IPS-18c (cell line): ENCODE measurements around the gene OR10V1.

Experiments used
- H3K4me3 ChIP-seq: 2 replicates; pipeline ENCODE4 v1.7.0; 2013; ENCODE audit warnings: low read depth, mild to moderate bottlenecking, low read length, moderate library complexity; ENCODE audit not compliant: insufficient read depth
- H3K9me3 ChIP-seq: one replicate; pipeline ENCODE4 v1.6.1; 2013; ENCODE audit warnings: mild to moderate bottlenecking, low read length, moderate library complexity; ENCODE audit not compliant: control insufficient read depth, insufficient read depth

The OR10V1 gene

GRCh38 chr11:59713745-59714144, at the start of gene OR10V1:
OR10V1 (minus strand) TSS chr11:59713845; CDS start chr11:59713845, 0 bp downstream.
- Histone ChIP-seq H3K9me3 (no peaks in the 10 kb centered on the region), H3K4me3 (no peak within 1 kb of the TSS)

- no peaks in the 10 kb centered on the region for H3K9me3 ChIP-seq
- no peak overlapping the region for H3K4me3 ChIP-seq
Measured at GRCh38 chr11:59761993-59762392, 48.3 kb upstream of the OR10V1 start.

GRCh38 chr11:59760771-59761170, 47.1 kb upstream of the OR10V1 start:
- Histone ChIP-seq H3K9me3 (no peaks in the 10 kb centered on the region), H3K4me3 (no peak overlapping the region)

GRCh38 chr11:59759900-59760299, 46.3 kb upstream of the OR10V1 start:
- H3K9me3 ChIP-seq = no peaks in the 10 kb centered on the region
- H3K4me3 ChIP-seq = no peak overlapping the region

- Histone ChIP-seq H3K9me3 (no peaks in the 10 kb centered on the region), H3K4me3 (no peak overlapping the region)
Measured at GRCh38 chr11:59758401-59759037, 44.9 kb upstream of the OR10V1 start.

- H3K4me3 ChIP-seq = no peak overlapping the region
- no peaks in the 10 kb centered on the region for H3K9me3 ChIP-seq
Measured at GRCh38 chr11:59756845-59757244, 43.2 kb upstream of the OR10V1 start.

GRCh38 chr11:59756558-59756840, 42.9 kb upstream of the OR10V1 start:
- Histone ChIP-seq H3K4me3 (peak overlapping the region; percentile 87; the same call in 1 of the 2 replicates), H3K9me3 (no peaks in the 10 kb centered on the region)

GRCh38 chr11:59755701-59756557, 42.3 kb upstream of the OR10V1 start:
- peak overlapping the region; percentile 87 for H3K4me3 ChIP-seq
- H3K9me3 ChIP-seq = no peaks in the 10 kb centered on the region

- H3K9me3 ChIP-seq = no peaks in the 10 kb centered on the region
- H3K4me3 ChIP-seq = peak within 1 kb of the TSS; percentile 87
Measured at GRCh38 chr11:59754859-59755700, 41.4 kb upstream of the OR10V1 start, which contains the start of gene STX3. STX3 (plus strand) TSS chr11:59755376; CDS start chr11:59755606, 230 bp downstream.

- Histone ChIP-seq H3K9me3 (no peaks in the 10 kb centered on the region), H3K4me3 (peak overlapping the region; percentile 87)
Measured at GRCh38 chr11:59754494-59754858, 40.8 kb upstream of the OR10V1 start.

- peak overlapping the region; percentile 87 for H3K4me3 ChIP-seq
- no peaks in the 10 kb centered on the region for H3K9me3 ChIP-seq
Measured at GRCh38 chr11:59753650-59754493, 40.2 kb upstream of the OR10V1 start.

GRCh38 chr11:59746111-59746510, 32.5 kb upstream of the OR10V1 start:
- Histone ChIP-seq H3K4me3 (no peak overlapping the region), H3K9me3 (peaks cover 4% of the 10 kb centered on the region)

GRCh38 chr11:59730896-59731565, 17.4 kb upstream of the OR10V1 start:
- H3K4me3 ChIP-seq = no peak overlapping the region
- no peaks in the 10 kb centered on the region for H3K9me3 ChIP-seq

GRCh38 chr11:59729834-59730233, 16.2 kb upstream of the OR10V1 start:
- Histone ChIP-seq H3K9me3 (no peaks in the 10 kb centered on the region), H3K4me3 (no peak overlapping the region)

GRCh38 chr11:59728913-59729312, 15.3 kb upstream of the OR10V1 start:
- no peaks in the 10 kb centered on the region for H3K9me3 ChIP-seq
- H3K4me3 ChIP-seq = no peak overlapping the region

- H3K4me3 ChIP-seq = no peak overlapping the region
- H3K9me3 ChIP-seq = no peaks in the 10 kb centered on the region
Measured at GRCh38 chr11:59728154-59728553, 14.5 kb upstream of the OR10V1 start.
